ENCODE results near the gene RHOT2.

GRCh38 chr16:680625-680945, 12.7 kb downstream of the RHOT2 start:
- TF ChIP-seq CTCF (conservative IDR thresholded peaks at IDR 0.05), result no peak
- no peak for TF ChIP-seq EZH2 (IDR thresholded peaks at IDR 0.05; ENCODE audit: low read depth)

Data from PC-9 (cell line).